ENCODE results near the gene SLC9A9.
"Not testable (repeated sequence)": the region's sequence is repeated elsewhere in the genome, so short reads cannot be mapped to it uniquely, and the experiment has no call there.

The SLC9A9 gene

GRCh38 chr3:143306407-143306806 is 541.9 kb downstream of the SLC9A9 start:
- no peak for DNase-seq

- no peak for DNase-seq
These were observed 545.6 kb downstream of the SLC9A9 start for GRCh38 chr3:143302638-143303171.

DNA sequence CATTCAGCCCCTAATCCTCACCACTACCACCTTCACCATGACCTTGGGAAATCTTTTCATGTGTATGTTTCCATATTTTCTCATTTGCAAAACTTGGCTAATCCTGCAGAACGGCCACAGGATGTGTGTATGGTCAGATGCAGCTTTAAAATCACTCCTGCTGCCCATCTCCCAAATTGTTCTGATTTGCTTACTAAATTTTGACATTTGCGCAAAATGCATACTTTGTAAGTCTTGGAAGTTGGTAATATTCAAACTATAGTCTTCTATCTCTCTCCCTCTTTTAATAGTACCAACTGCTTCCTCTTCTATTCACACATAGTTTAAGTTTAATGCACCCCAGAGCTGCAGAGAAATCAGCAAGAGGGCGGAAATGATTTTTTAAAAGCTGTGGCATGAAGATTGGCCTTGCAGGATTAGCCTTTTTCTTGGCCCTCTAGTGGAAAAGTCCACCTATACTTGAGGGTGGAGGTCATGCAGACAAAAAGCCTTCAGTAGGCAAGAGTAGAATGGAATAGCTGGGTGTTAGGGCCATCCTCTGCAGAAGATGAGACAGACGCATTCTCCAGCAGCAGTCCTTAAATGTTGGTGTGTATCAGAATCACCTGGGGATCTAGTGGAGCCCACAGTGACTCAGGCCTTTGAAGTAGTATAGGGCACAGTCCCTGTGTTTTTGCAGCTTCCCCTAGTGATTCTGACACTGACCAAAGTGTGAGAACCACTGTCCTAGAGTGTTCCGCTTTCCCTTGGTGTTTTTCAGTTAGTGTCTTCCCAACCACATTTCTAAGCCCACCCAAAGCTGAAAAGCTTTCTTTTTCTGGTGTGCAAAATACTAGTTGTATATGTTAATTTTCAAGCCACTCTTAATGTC is 547.0 kb downstream of the SLC9A9 start:
- no peak for DNase-seq

DNA sequence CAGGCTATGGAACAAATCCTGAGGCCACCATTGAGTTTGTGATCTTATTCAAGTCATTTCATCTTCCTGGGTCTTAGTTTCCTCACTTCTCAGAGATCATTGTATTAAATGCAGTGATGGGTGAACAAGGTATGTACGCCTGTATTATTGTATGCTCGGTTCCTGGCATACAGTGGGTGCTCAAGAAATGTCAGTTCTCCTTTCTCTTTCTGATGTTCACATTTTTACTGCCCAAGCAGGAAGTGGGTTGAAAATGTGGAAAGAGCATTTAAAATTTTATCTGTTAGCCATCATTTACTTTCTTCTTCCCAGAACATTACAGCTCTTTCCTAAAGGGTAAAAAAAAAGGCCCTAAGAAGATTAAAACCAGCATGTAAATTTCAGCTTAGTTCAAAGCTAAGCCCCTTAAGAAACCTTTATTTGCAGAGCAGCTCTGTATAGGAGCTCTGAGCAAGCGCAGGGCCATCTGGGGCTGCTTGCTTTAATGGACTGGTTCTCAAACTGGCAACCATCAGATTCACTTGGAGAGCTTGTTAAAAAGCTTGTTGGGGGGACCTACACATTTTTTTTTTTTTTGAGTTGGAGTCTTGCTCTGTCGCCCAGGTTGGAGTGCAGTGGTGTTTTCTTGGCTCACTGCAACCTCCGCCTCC is 549.3 kb downstream of the SLC9A9 start:
- DNase-seq = no peak

- no peak for DNase-seq
These were observed 549.9 kb downstream of the SLC9A9 start for GRCh38 chr3:143298380-143298779.

GRCh38 chr3:143295201-143296080 is 552.8 kb downstream of the SLC9A9 start:
- no peak for DNase-seq

DNA sequence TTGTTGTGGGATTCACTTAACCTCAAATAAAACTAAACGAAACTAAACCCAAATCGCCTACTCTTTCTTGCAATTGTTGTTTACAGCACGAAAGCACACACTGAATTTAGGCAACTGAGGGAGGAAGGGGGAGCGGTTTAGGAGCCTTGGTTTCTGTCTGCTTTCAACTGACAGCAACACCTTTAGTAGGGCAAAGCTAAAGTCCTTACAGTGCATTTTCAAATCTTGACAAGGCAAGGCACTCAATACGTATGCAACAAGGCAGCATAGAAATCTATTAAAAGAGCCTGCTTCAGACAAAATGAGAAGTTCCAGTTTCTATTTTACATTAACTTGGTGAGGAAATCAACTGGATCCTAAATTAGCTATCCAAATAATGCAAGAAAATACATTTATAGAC is 554.1 kb downstream of the SLC9A9 start:
- no peak for DNase-seq

DNA sequence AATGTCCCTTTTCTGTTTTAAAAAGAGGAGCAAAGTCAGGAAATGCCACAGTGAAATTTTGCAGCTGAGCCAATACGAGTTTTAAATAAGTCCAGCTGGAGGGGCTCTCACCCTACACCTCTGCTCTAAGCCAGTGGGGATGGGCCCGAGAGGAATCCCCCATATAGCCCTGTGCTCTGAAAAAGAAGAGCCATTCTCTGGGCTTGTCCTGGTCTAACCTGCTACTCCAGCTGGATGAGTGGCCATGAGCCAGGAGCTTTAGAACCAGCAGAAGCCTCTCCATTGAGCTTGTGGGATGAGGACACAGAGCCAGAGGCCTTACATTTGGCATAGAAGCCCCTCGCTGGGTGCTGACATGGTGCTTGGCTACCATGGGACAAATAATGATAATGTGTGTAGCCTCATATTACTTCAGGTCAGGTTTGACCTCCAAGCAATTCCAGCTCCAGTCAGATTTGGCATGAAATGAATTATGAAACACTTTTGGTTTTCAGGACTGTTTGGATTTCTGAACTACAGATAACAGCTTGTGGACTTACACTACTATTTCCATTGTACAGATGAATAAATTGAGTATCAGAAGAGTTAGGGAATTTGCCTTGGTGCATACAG is 556.3 kb downstream of the SLC9A9 start:
- no peak for DNase-seq

- DNase-seq = no peak
These were observed 559.3 kb downstream of the SLC9A9 start for GRCh38 chr3:143288944-143289343.

GRCh38 chr3:143287403-143287802 is 560.9 kb downstream of the SLC9A9 start:
- DNase-seq = peak; percentile 20

- no peak for DNase-seq
These were observed 561.8 kb downstream of the SLC9A9 start for GRCh38 chr3:143286392-143287010.

- no peak for DNase-seq
These were observed 564.7 kb downstream of the SLC9A9 start for GRCh38 chr3:143283432-143284128.

DNA sequence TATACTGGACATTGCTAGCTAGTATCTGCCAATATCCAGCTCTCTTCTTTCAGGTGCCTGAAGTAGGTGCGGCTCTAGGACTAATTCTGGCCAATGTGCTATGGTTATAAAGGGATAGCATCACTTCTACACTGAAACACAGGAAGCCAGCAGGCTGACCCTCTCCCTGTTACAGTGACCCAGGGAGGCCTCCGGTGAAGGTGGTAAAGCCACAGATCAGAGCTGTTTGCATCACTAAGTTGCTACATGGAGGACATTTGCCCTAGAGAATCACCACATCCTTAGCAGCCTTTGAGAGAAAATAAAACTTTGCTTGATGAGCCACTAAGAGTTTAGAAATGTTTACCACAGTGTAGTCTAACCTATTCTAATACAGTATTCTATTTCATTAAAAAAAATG is 567.3 kb downstream of the SLC9A9 start:
- DNase-seq = no peak

DNA sequence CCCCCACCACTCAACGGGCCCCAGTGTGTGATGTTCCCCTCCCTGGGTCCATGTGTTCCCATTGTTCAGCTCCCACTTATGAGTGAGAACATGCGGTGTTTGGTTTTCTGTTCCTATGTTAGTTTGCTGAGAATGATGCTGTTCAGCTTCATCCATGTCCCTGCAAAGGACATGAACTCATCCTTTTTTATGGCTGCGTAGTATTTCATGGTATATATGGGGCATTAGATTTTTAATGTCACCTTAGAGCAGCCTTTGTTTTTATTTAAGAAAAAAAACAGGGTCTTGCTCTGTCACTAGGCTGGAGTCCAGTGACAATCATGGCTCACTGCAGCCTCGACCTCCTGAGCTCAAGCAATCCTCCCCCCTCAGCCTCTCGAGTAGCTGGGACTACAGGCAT is 568.7 kb downstream of the SLC9A9 start:
- not testable (repeated sequence) for DNase-seq

GRCh38 chr3:143278721-143279120 is 569.5 kb downstream of the SLC9A9 start:
- no peak for DNase-seq

- DNase-seq = no peak
These were observed 570.7 kb downstream of the SLC9A9 start for GRCh38 chr3:143277531-143277930.

DNA sequence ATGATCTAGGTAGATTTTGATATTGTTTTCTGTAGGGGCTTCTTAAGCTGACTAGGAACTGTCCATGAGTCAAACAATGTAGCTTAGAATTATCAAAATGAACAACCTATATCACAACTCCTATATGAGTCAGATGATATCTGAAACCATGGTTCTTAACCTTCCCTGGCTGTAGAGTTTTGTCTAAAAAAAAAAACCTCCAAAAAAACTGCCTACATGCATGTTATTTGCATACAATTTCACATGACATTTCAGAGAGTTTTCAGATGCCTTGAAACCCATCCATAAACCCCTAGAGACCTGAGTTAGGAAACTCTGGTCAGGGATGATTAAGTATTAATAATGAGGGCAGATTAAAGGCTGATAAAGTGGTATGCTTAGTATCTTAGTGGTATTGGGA is 571.7 kb downstream of the SLC9A9 start:
- no peak for DNase-seq

- DNase-seq = no peak
These were observed 574.1 kb downstream of the SLC9A9 start for GRCh38 chr3:143273975-143274690.

- no peak for DNase-seq
These were observed 577.1 kb downstream of the SLC9A9 start for GRCh38 chr3:143271136-143271535.

- DNase-seq = no peak
These were observed 578.5 kb downstream of the SLC9A9 start for GRCh38 chr3:143269741-143270140.

DNA sequence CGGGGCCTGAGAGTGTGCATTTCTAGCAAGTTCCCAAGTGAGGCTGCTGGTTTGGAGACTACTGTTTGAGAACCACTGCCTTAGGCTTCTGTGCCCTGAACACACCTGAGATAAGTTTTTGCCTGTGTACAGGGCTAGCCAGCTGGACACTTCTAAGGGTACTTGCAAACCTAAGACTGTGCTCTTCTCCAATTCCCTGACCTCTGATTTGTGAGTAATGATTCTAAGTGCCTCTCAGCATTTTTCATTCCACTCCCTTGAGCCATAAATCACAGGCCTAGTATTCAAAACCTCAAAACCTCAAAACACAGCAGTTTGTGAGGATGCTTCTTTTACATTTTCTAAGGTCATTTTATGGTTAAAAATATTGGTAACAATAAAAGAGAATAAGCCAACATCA is 580.3 kb downstream of the SLC9A9 start:
- DNase-seq = no peak
